Mucosa of rectum (tissue), 2 donors: ENCODE measurements around the gene GRIP2.
"Not testable (repeated sequence)": the region's sequence is repeated elsewhere in the genome, so short reads cannot be mapped to it uniquely, and the experiment has no call there.

ENCODE experiments used
- H3K27ac ChIP-seq, 2 donors: one replicate each; pipeline ENCODE4 v1.7.0; 2013; ENCODE audit warnings: inconsistent platforms in 2 of 2, low read depth in 2 of 2, low read length in 2 of 2
- H3K27me3 ChIP-seq, 2 donors: one replicate each; pipeline ENCODE4 v1.7.0; 2013; ENCODE audit warnings: low read length in 2 of 2; ENCODE audit not compliant: control insufficient read depth in 2 of 2, insufficient read depth in 2 of 2
- H3K36me3 ChIP-seq, 2 donors: one replicate each; pipeline ENCODE4 v1.7.0; 2013; ENCODE audit warnings: low read length in 2 of 2; ENCODE audit not compliant: control insufficient read depth in 2 of 2, insufficient read depth in 2 of 2
- H3K4me1 ChIP-seq, 2 donors: one replicate each; pipeline ENCODE4 v1.7.0; 2013; ENCODE audit warnings: low read length in 2 of 2, mild to moderate bottlenecking in 1 of 2; ENCODE audit not compliant: control insufficient read depth in 2 of 2, insufficient read depth in 2 of 2
- H3K4me3 ChIP-seq, 2 donors: one replicate each; pipeline ENCODE4 v1.7.0; 2013; ENCODE audit warnings: low read length in 2 of 2
- H3K9ac ChIP-seq, 2 donors: one replicate each; pipeline ENCODE4 v1.7.0; 2013; ENCODE audit warnings: low read length in 2 of 2, low read depth in 1 of 2, mild to moderate bottlenecking in 1 of 2
- H3K9me3 ChIP-seq, 2 donors: one replicate each; pipeline ENCODE4 v1.7.0; 2013; ENCODE audit warnings: low read length in 2 of 2; ENCODE audit not compliant: control insufficient read depth in 2 of 2
- donor health status: healthy.
- donor health status: Normal muscosa, but diverticular disease.

Gene GRIP2

DNA sequence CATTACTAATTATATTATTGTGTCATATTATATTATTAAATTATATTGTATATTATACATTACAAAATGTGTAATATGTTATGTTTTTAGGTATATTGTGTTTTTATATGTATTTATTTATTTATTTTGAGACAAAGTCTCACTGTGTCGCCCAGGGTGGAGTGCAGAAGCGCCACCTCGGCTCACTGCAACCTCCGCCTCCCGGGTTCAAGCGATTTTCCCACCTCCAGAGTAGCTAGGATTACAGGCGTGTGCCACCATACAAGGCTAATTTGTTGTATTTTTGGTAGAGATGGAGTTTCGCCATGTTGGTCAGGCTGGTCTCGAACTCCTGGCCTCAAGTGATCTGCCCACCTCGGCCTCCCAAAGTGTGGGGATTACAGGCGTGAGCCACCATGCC lies 24.6 kb downstream of the GRIP2 start:
- not testable (repeated sequence) for H3K27me3 ChIP-seq, H3K4me3 ChIP-seq, H3K9ac ChIP-seq, H3K36me3 ChIP-seq, H3K4me1 ChIP-seq, H3K27ac ChIP-seq, H3K9me3 ChIP-seq

DNA sequence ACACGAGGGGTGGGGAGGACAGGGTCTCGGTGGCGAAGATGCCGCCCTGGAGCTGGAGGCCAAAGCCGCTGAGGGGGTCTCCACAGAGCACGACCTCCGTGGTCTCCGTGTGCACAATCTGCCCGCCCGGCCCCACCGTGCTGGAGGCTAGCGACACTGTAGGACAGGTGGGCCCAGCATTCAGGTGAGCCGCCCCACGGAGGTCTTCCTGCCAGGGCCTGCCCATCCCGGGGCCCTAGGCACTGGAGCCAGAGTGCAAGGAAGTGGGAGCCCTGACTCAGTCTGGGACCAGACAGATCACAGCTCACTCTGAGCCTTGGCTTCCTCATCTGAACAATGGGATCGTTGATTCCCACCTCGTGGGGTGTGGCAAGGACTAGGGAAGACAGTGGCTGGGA lies 25.8 kb downstream of the GRIP2 start:
- Histone ChIP-seq H3K9me3 (no peaks in the 10 kb centered on the region), H3K4me3 (no peak overlapping the region)

DNA sequence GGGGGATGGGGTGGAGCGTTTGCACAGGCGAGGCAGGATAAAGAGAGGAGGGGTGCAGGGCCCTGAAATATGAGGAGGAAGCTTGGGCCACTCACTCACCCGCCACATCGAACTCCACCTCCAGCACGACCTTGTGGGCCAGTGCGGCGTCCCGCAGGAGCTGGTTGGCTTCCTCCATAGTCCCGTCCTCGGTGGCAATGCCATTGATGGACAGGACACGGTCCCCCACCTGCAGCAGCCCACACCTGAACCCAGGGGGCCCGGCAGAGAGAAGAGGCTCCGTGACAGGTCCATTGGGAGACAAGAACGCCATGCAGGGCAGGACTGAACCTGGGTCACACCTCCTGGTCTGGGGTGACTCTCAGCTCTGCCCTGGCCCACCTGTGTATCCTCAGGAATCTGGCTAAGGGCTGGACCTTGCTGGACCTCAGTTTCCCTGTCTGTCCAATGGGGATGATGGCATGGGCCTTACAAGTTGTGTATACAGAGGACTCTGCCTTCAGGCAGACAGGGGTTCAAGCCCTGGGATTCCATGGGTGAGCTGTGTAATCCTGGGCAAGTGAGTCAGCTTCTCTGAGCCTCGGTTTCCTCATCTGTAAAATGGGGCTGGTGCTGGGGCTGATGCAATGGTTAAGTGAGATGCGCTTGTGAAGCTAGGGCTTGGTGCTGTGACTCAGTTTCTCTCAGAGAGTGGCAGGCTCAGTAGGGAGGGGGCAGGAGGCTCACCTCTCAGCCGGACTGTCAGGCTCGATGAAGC lies 26.4 kb downstream of the GRIP2 start:
- Histone ChIP-seq H3K9ac (no peak overlapping the region), H3K9me3 (no peaks in the 10 kb centered on the region), H3K27ac (no peak overlapping the region), H3K4me3 (no peak overlapping the region), H3K36me3 (no peaks in the 10 kb centered on the region), H3K27me3 (peaks cover 0 to under 1% of the 10 kb centered on the region in 2 donors), H3K4me1 (no peaks in the 10 kb centered on the region)

More for the DNA sequence above, 25.8 kb downstream of the GRIP2 start:
- H3K27me3 ChIP-seq: no peaks in the 10 kb centered on the region
- H3K36me3 ChIP-seq: no peaks in the 10 kb centered on the region
- H3K4me1 ChIP-seq: no peaks in the 10 kb centered on the region
- no peak overlapping the region for H3K27ac ChIP-seq
- no peak overlapping the region for H3K9ac ChIP-seq

DNA sequence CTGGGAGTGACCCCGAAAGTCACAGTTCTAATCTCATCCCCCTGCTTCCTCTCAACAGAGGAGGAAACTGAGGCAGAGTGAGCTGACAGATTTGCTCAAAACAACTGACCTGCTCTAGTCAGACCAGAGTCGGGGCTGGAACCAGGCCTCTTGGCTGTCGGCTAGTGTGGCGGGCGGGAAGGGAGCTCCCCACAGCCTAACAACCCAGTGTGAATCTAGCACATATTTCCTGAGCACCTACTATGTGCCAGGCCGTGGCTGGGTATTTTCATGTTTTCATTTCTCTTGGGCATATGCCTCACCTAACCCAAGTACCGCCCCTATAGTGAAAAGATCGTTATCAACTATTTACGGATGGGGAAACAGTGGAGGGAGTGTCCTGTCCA lies 27.2 kb downstream of the GRIP2 start:
- Histone ChIP-seq H3K4me1 (no peaks in the 10 kb centered on the region), H3K27ac (no peak overlapping the region), H3K9me3 (no peaks in the 10 kb centered on the region), H3K4me3 (no peak overlapping the region), H3K27me3 (peaks cover 0 to 3% of the 10 kb centered on the region in 2 donors), H3K9ac (no peak overlapping the region), H3K36me3 (no peaks in the 10 kb centered on the region)

DNA sequence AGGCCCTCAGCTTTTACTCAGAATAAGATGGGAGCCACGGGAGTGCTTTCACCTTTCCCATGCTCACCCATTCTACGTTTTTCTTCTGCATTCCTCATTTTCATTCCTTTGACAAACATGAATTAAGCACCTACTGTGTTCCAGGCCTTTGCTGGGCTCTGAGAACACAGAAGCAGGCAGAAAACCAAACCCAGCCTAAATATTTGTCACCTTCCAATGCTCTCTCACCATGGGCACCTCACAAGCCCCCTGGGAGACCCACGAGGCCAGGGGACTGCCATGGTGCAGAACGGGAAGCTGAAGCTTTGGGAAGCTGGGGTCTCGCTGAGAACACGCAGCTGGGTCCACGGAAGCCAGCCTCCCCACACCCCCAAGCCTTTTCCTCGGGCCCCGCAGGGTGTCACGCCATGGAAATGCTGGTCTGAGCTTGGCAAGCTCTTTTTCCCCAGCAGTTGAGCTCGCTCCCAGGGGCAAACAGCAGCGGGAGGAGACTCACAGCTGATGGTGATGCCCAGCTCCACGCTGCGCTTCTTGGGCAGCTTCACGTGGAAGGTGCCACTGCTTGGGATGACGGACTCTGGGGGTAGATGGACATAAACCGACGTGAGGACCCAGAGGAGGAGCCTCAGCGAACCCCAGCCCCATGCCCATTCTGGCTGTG lies 27.7 kb downstream of the GRIP2 start:
- Histone ChIP-seq H3K27me3 (peaks cover 0 to 3% of the 10 kb centered on the region in 2 donors), H3K4me3 (no peak overlapping the region), H3K9ac (no peak overlapping the region), H3K9me3 (no peaks in the 10 kb centered on the region), H3K4me1 (no peaks in the 10 kb centered on the region), H3K27ac (no peak overlapping the region), H3K36me3 (no peaks in the 10 kb centered on the region)

DNA sequence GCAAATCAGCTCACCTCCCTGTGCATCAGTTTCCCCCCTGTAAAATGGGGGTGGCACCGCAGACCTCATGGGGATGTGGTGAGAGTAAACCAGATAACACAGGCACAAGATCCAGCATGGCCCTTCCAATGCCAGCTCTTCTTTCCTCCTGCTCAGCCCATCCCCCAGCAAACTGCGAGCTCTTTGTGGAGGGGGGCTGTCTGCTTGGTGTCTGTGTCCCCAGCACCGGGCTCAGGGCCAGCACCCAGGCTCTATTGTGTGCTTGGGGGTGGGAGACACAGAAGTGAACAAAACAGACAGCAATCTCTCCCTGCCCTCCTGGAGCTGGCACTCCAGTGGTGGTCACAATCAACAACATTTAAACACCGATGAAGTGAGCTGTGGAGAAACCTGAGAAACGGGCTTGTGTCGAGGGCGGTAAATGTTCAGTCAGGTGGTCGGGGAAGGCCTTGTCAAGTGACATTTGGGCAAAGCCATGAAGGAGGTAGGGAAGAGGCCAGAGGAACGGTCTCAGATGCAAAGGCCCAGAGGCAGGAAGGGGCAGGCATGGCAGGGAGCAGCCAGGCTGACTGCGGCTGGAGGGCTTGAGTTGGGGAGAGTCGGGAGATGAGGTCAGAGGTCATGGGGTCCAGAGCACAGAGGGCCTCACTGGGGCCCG lies 28.4 kb downstream of the GRIP2 start:
- Histone ChIP-seq H3K4me3 (no peak overlapping the region), H3K36me3 (no peaks in the 10 kb centered on the region), H3K27me3 (peaks cover 0 to 3% of the 10 kb centered on the region in 2 donors), H3K27ac (no peak overlapping the region), H3K9me3 (no peaks in the 10 kb centered on the region), H3K4me1 (no peaks in the 10 kb centered on the region), H3K9ac (no peak overlapping the region)

DNA sequence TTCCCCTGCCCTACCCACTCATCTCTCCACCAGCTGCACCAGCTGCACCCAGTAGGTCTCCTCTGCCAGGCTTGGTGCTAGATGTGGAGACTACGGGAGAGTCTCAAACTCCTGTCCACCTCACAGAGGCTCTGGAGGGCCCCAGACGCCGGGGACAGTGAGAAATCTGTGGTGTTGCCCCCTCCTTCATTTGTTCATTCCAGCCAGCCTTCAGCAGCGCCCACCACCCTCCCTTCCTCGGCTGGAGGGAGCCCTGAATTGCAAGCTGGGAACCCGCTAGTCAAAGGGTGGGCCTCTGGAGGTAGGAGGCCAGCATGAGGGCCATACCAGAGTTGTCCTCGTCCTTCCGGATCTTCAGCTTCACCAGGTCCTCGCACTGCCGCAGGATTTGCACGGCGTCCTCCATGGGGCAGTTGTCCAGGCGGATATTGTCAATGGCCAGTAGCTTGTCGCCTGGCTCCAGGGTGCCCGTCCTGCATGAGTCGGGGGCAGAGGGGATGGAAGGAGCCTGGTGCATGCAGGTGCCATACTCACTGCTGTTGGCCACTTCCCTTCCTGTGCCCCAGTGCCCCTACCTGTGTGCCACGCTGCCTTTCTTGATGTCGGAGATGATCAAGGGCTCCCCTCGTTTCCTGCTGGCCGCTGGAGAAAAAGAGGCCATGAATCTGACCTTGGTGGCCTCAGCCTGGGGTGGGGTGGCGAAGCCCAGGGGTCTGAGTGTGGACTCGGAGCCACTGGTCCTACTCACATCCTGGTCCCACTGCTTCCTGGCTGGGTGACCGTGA lies 29.1 kb downstream of the GRIP2 start:
- Histone ChIP-seq H3K9me3 (no peaks in the 10 kb centered on the region), H3K4me3 (no peak overlapping the region), H3K27me3 (peaks cover 0 to 3% of the 10 kb centered on the region in 2 donors), H3K4me1 (no peaks in the 10 kb centered on the region), H3K36me3 (no peaks in the 10 kb centered on the region), H3K27ac (no peak overlapping the region), H3K9ac (no peak overlapping the region)

DNA sequence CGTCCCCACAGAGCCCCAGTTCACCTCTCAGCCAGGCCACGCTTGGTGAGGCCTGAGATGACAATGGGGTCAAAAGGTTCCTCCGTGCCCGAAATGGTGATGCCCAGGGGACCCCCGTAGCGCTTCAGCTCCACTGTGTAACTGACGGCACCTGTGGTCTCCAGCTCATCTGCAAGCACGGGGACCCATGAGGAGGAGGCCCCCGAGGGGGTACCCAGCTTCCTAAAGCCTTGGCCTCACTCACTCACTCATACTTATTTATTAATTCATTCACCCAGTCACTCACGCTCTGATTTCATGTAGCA lies 30.4 kb downstream of the GRIP2 start:
- peaks cover 0 to 3% of the 10 kb centered on the region in 2 donors for H3K27me3 ChIP-seq
- H3K9me3 ChIP-seq: no peaks in the 10 kb centered on the region
- no peaks in the 10 kb centered on the region for H3K4me1 ChIP-seq
- H3K9ac ChIP-seq: no peak overlapping the region
- no peak overlapping the region for H3K27ac ChIP-seq
- no peak overlapping the region for H3K4me3 ChIP-seq
- H3K36me3 ChIP-seq: no peaks in the 10 kb centered on the region

DNA sequence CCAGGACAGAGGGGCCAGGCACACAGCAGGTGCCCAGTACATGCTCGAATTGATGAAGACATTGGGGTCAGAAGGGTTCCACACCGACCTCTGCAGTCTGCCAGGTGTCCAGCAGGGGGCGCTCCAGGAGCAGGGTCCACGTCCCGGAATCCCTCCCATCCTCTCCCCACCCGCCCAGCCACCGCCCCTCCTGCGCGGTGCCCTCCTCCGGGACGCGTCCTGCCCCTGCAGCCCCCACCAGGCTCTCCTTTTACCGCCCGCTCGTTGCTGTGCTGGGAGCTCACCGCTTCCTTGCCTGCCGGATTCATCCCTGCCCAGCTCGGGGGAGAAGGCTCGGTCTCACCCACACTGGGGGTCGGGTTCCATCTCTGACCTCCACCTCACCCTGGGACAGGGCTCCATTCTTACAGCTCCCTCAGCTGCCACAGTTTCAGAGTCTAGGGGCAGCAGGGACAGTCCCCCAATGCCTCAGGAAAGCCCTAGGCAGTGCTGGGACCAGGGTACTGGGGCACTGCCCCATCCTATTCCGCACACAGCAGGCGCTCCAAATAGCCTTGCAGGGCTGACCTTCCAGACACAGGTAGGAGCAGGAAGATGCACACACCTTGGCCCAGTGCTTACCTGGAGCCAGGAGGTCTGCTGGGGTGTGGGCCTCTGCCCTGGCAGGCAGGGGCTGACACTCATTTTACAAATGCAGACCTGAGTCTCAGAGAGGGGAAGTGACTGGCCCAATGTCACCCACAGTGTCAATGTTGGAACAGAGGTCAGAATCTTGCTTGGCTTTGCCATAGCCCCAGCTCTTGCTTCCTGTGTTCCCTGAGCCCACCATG lies 31.0 kb downstream of the GRIP2 start:
- peaks cover 0 to 3% of the 10 kb centered on the region in 2 donors for H3K27me3 ChIP-seq
- H3K4me1 ChIP-seq: no peaks in the 10 kb centered on the region
- no peak overlapping the region for H3K4me3 ChIP-seq
- H3K9me3 ChIP-seq: no peaks in the 10 kb centered on the region
- H3K9ac ChIP-seq: no peak overlapping the region
- no peak overlapping the region for H3K27ac ChIP-seq
- no peaks in the 10 kb centered on the region for H3K36me3 ChIP-seq
